Stimulated activated CD4-positive, alpha-beta T cell treated with anti-CD3 and anti-CD28 coated beads, Interleukin-15, amount 100 ng/mL, for 24 hours (primary cell): ENCODE results near the gene COMMD9.

Experiments
- DNase-seq: peaks from one replicate; pipeline ENCODE4 v3.0.0-alpha.2; 2020

COMMD9 gene

DNA sequence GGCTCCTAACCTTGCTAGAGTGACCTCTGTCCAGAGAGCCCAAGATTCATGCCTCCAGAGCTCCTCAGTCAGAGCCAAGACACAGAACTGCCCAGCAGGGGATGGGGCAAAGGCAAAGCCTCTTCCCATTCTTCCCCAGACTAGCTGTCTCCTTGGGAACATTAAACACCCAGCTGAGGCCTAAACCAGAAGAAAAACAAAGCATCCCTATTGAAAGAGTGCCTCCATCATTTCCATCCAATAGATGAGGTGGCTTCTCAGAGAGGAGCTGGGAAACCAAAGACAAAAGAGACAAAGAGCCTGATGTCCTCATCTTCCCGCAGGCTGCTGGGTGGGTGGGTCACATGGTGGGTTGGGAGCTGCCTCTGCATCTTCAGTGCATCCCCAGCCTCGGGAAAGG is 37.4 kb downstream of the COMMD9 start:
- no peak for DNase-seq

- DNase-seq = no peak
Measured at GRCh38 chr11:36249246-36249645, 40.0 kb downstream of the COMMD9 start.

DNA sequence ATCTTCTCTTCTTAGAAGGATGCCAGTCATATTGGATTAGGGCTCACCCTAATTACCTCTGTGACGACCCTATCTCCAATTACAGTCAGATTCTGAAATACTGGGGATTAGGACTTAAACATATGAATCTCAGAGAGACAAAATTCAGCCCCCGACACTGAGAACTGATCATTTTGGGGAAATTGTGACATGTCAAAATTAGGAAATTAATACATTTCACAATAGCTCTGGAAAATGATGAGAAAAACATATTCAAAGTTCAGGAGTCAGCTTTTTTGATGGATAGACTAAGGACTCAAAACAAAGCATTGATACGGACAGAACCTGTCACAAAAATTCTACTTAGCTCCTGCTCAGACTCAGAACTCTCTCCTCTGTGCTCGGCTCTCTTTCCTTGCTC is 40.8 kb downstream of the COMMD9 start:
- no peak for DNase-seq

DNA sequence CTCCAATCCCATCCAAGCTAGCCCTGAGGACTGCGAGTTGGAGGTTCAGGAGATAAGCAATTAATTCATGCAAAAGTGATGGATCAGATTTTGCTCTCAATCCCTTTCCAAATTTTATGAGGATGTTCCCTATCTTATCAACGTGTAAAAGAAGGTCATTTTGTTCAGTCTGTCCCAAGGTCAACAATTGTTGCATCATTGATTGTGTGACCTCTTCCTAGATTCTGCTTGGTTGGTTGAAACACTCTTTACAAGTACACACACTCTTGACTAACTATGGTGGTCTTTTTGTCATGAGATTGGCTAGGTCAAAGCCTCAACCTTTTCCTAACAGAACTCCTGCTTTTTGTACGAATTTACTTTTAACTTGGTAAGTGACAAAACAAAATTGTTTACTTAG is 41.7 kb downstream of the COMMD9 start:
- no peak for DNase-seq

DNA sequence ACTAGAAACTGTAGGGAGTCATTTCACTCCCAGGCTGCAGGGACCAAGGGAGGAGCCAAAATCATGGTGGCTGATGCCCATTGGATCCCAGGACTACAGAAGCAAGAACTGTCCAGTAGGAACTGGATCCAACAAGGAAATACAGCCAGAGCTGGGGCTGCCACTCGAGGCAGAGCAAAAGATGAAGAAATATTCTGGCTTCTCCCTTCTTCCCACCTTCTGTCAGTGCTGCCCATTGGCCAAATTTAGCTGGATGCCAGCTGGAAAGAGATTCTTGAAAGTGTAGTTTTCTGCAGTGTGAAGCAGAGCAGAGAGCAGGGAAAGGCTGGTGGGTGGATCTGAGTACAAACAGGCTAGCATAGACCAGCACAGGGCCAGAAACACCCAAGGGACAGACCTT is 45.6 kb downstream of the COMMD9 start:
- DNase-seq = no peak

GRCh38 chr11:36241497-36241896 is 47.7 kb downstream of the COMMD9 start:
- no peak for DNase-seq

- DNase-seq = no peak
Measured at GRCh38 chr11:36240801-36241200, 48.4 kb downstream of the COMMD9 start.

- no peak for DNase-seq
Measured at GRCh38 chr11:36240173-36240572, 49.1 kb downstream of the COMMD9 start.

DNA sequence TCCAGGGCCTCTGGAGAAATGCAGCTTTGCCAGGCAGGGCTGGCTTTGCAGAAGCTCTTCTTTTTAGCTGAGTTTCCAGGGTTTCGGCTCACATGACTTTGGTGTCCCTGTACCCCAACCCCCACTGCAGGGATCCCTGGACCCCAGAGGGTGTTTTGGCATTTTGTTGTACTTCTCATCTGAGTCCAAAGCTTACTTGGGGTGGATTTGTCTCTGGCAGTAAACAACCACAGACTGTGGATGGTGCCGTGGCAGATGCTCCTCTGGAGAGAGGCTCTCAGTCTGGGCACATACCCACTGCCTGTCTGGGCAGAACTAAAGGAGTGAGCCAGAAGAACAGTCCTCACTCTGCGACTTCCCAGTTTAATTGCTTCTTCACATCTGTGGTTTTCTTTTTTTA is 49.6 kb downstream of the COMMD9 start:
- DNase-seq = no peak

GRCh38 chr11:36238881-36239280 is 50.3 kb downstream of the COMMD9 start:
- DNase-seq = no peak

- DNase-seq = no peak
Measured at GRCh38 chr11:36238036-36238631, 51.1 kb downstream of the COMMD9 start.

DNA sequence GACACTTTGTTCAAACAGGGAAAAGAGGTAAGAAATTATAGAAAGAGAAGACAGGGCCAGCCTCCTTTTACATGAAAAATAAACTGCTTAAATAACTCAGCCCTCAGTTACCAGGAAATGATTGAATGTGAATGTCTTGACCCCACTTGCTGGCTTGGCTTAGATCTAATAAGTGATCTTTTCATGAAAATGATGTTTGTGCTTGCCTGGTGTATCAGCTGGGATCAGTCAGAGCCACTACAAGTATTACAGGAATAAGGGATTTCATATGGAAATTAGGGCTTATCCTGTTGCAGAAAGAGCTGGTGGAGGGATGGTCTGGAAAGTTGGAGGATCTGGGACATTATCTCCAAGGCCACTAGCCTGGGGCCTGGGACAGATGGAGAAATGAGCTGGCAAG is 51.8 kb downstream of the COMMD9 start:
- no peak for DNase-seq

GRCh38 chr11:36235750-36236149 is 53.5 kb downstream of the COMMD9 start:
- no peak for DNase-seq

- no peak for DNase-seq
Measured at GRCh38 chr11:36234825-36235224, 54.4 kb downstream of the COMMD9 start.

DNA sequence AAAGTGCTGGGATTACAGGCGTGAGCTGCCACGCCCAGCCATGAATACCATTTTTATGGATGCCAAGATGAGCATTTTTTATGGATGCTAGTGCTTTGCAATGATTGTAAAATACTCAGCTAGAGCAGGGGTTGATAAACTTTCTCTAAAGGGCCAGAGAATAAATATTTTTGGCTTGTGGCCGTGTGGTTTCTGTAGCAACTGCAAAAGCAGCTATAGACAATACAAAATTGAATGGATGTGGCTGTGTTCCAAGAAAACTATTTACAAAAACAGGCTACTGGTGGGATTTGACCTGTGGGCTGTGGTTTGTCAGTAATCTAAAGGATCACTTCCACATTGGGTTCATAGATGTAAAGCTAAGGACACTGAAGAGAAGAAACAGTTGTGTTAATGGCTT is 56.0 kb downstream of the COMMD9 start:
- no peak for DNase-seq

GRCh38 chr11:36230779-36231699 is 58.2 kb downstream of the COMMD9 start:
- no peak for DNase-seq

GRCh38 chr11:36229091-36229705 is 60.0 kb downstream of the COMMD9 start:
- no peak for DNase-seq

- DNase-seq = no peak
Measured at GRCh38 chr11:36228689-36229088, 60.5 kb downstream of the COMMD9 start.

- no peak for DNase-seq
Measured at GRCh38 chr11:36227044-36227443, 62.2 kb downstream of the COMMD9 start.

- DNase-seq = no peak
Measured at GRCh38 chr11:36224209-36224882, 64.9 kb downstream of the COMMD9 start.

DNA sequence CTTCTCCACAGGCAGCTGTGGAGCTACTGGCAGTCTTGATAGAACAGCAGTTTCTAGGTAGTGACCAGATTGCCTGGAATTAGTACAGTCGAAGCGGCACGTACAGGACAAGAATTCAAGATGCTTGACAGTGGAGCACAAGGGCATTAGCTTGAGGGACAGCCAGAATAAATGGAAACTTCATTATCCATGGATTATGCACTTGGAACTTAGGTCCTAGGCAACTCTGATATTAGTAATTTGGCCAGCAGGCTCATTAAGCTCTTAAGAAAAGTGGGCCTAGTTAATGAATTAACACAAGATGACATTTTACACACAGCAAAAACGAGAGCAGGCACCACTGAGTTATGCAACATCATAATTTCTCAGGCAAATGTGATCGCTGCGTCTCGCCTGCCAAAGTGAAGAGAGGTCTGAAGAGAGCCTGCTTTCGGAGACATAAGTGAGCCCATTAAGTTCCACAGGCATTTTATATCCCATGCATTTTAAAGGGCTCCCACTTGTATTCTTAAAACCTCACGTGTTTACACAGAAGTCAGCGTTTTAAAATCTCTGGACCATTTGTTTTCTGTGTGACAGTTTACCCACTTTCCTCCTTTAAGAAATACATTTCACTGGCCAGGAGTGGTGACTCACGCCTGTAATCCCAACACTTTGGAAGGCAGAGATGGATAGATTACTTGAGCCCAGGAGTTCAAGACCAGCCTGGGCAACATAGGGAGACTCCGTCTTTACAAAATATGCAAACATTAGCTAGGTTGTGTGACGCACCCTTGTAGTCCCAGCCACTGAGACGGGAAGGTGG is 66.2 kb downstream of the COMMD9 start:
- DNase-seq = no peak
